ENCODE results near the gene SPC25. TPM values are rescaled to one million over a fixed set of nuclear protein-coding genes. Genes with fewer than 3 reads are reported as not detected.

SPC25 gene
- total and polyA plus RNA-seq, 10 of the 15 experiments (the other 5 are each of a cell fraction or from before 2014, with no cell fraction given), result 18.7 to 61.5 (median 32.0) TPM

- FAIRE-seq (no peak), ATAC-seq (no peak), DNase-seq (ENCODE audit: low read depth, low spot score) (no peak)
- H3K4me1 ChIP-seq (ENCODE audit: control insufficient read depth, insufficient read depth, low read length), result no peaks in the 10 kb centered on the region
- CTCF ChIA-PET, result no interaction called here
- intact Hi-C loops (cut with micrococcal nuclease; ENCODE audit: unreplicated experiment), result no loop called here
- no peak for TF ChIP-seq SREBF2 (IDR thresholded peaks at IDR 0.05; ENCODE audit: low read length)
- TF ChIP-seq HDAC6 (IDR thresholded peaks at IDR 0.05; ENCODE audit: unreplicated experiment), result no peak
- no peak for TF ChIP-seq LARP7 (IDR thresholded peaks at IDR 0.05)
- TF ChIP-seq TCF3 (IDR thresholded peaks at IDR 0.05; ENCODE audit: borderline replicate concordance, insufficient read depth, low read depth, low read length), result no peak
- no peak for TF ChIP-seq SRF (IDR thresholded peaks at IDR 0.05; ENCODE audit: low read depth in 2 of 2, low read length in 2 of 2)
- no peak for TF ChIP-seq IRF4 (IDR thresholded peaks at IDR 0.05; ENCODE audit: low read depth, low read length)
- TF ChIP-seq BHLHE40 (IDR thresholded peaks at IDR 0.05; ENCODE audit: borderline replicate concordance in 1 of 2, low read depth in 2 of 2, low read length in 1 of 2), result no peak
- no peak for TF ChIP-seq NR2F1 (conservative IDR thresholded peaks at IDR 0.05)
- TF ChIP-seq RUNX3 (IDR thresholded peaks at IDR 0.05; ENCODE audit: low read length), result no peak
- no peak for TF ChIP-seq GATAD2B (conservative IDR thresholded peaks at IDR 0.05; ENCODE audit: low read depth)
- no peak for TF ChIP-seq SMAD5 (IDR thresholded peaks at IDR 0.05; ENCODE audit: low read depth)
- no peak for TF ChIP-seq ATF2 (IDR thresholded peaks at IDR 0.05; ENCODE audit: low read length)
- TF ChIP-seq SIX5 (IDR thresholded peaks at IDR 0.05; ENCODE audit: low read depth, low read length, severe bottlenecking), result no peak
- no peaks in the 10 kb centered on the region for H3K9me3 ChIP-seq (replicated peaks; ENCODE audit: control insufficient read depth, insufficient read depth, low read length)
- in situ Hi-C loops (cut with MboI), result no loop called here
- no peak overlapping the region for H3K9ac ChIP-seq (ENCODE audit: control insufficient read depth, insufficient read depth, low read length)
- H3K79me2 ChIP-seq (ENCODE audit: control insufficient read depth, insufficient read depth, low read length), result no peaks in the 10 kb centered on the region
- no peaks in the 10 kb centered on the region for H4K20me1 ChIP-seq (ENCODE audit: control insufficient read depth, insufficient read depth)
- no peak overlapping the region for H3K27ac ChIP-seq (ENCODE audit: control insufficient read depth, insufficient read depth)
- H3K27me3 ChIP-seq (replicated peaks in 1 of 2; ENCODE audit: control insufficient read depth in 2 of 2, insufficient read depth in 2 of 2, low read length in 1 of 2), result no peaks in the 10 kb centered on the region
- no peaks in the 10 kb centered on the region; a peak in 1 of 4 replicates for H3K36me3 ChIP-seq (ENCODE audit: control insufficient read depth in 2 of 2, insufficient read depth in 2 of 2, low read length in 1 of 2)
- no peak overlapping the region for H3K4me2 ChIP-seq (ENCODE audit: control insufficient read depth, insufficient read depth)
- RAD21 ChIA-PET (ENCODE audit: unreplicated experiment), result no interaction called here
- no TSS peak for BruUV-seq (replicated peaks)
- no peak overlapping the region for H3K4me3 ChIP-seq
- POLR2A ChIA-PET, result no interaction called here
- H2AFZ ChIP-seq (ENCODE audit: control insufficient read depth, low read depth, low read length), result no peak overlapping the region
- 93% methylated on average over 3 of the region's 3 CpGs for WGBS (ENCODE audit: insufficient coverage, insufficient replicate concordance, low lambda C conversion rate, missing lambda C conversion rate)
- SMC1A ChIA-PET (ENCODE audit: uncharacterized antibody, unreplicated experiment), result no interaction called here
These were observed 34.6 kb downstream of the SPC25 start for GRCh38 chr2:168855601-168856000.
